ENCODE results near the gene ASB15. TPM values are rescaled to one million over a fixed set of nuclear protein-coding genes. Genes with fewer than 3 reads are reported as not detected.

ASB15 gene
- polyA plus RNA-seq, 1 donor from 2014 or later: not detected

DNA sequence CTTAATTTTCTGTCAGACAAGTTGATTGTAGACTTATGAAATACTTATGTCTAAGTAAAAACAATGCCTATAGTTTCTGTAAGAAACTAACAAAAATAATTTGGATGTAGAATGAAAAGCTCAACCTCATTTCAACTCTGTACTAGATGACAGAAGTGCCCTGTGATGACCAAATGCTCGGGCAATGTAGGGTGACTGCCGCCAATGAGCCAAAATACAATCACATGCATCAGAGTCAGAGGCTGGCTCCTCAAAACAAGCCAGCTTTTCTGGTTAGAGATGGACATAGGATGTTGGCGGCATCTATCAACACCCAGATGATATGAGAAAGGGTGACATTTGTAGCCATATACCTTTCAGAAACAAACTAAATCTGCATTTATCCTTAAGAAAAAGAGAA is 78.0 kb downstream of the ASB15 start:
- no peaks in the 10 kb centered on the region for H4K20me1 ChIP-seq (ENCODE audit: insufficient read depth)
- peaks cover 5% of the 10 kb centered on the region for H3K36me3 ChIP-seq (ENCODE audit: insufficient read depth, low read length)

GRCh38 chr7:123680580-123680979 is 79.0 kb downstream of the ASB15 start:
- Histone ChIP-seq H3K27me3 (ENCODE audit: insufficient read depth, low read depth, low read length) (no peaks in the 10 kb centered on the region), H3K9me2 (ENCODE audit: insufficient read depth, low read length) (no peaks in the 10 kb centered on the region), H3K4me2 (ENCODE audit: low read length) (no peak overlapping the region), H3K79me2 (replicated peaks; ENCODE audit: insufficient read depth, low read length) (no peaks in the 10 kb centered on the region), H4K20me1 (ENCODE audit: insufficient read depth) (no peaks in the 10 kb centered on the region), H3K9me3 (ENCODE audit: low read length) (no peaks in the 10 kb centered on the region), H3K9ac (ENCODE audit: low read length) (no peak overlapping the region), H3K27ac (ENCODE audit: low read length) (no peak overlapping the region), H3K36me3 (ENCODE audit: insufficient read depth, low read length) (peaks cover 5% of the 10 kb centered on the region), H2AFZ (ENCODE audit: low read depth, low read length) (no peak overlapping the region), H3F3A (ENCODE audit: insufficient read depth, low read length, poor library complexity, severe bottlenecking) (no peaks in the 10 kb centered on the region), H3K4me3 (ENCODE audit: low read length) (no peak overlapping the region)
- TF ChIP-seq SMC3 (conservative IDR thresholded peaks at IDR 0.05; ENCODE audit: poor library complexity): no peak
- no peak for TF ChIP-seq POLR2AphosphoS5 (IDR thresholded peaks at IDR 0.05)
- TF ChIP-seq CTCF (IDR thresholded peaks at IDR 0.05; ENCODE audit: poor library complexity, severe bottlenecking): no peak
- no peak for TF ChIP-seq EZH2 (IDR thresholded peaks at IDR 0.05; ENCODE audit: borderline replicate concordance, insufficient read depth, low read length, poor library complexity, severe bottlenecking)
- no peak for TF ChIP-seq TAF1 (IDR thresholded peaks at IDR 0.05; ENCODE audit: low read depth)
- no peak for TF ChIP-seq RAD21 (conservative IDR thresholded peaks at IDR 0.05)
- no peak for TF ChIP-seq REST (IDR thresholded peaks at IDR 0.05; ENCODE audit: borderline replicate concordance)
- TF ChIP-seq EP300 (conservative IDR thresholded peaks at IDR 0.05; ENCODE audit: poor library complexity, severe bottlenecking): no peak
- TF ChIP-seq MXI1 (conservative IDR thresholded peaks at IDR 0.05; ENCODE audit: poor library complexity, severe bottlenecking): no peak

More for the DNA sequence above, 78.0 kb downstream of the ASB15 start:
- Histone ChIP-seq H3K27me3 (ENCODE audit: insufficient read depth, low read depth, low read length) (no peaks in the 10 kb centered on the region), H3K9me2 (ENCODE audit: insufficient read depth, low read length) (no peaks in the 10 kb centered on the region), H3K27ac (ENCODE audit: low read length) (no peak overlapping the region), H3F3A (ENCODE audit: insufficient read depth, low read length, poor library complexity, severe bottlenecking) (no peaks in the 10 kb centered on the region), H3K79me2 (replicated peaks; ENCODE audit: insufficient read depth, low read length) (no peaks in the 10 kb centered on the region), H3K9me3 (ENCODE audit: low read length) (no peaks in the 10 kb centered on the region), H3K4me3 (ENCODE audit: low read length) (no peak overlapping the region), H3K4me2 (ENCODE audit: low read length) (no peak overlapping the region), H3K9ac (ENCODE audit: low read length) (no peak overlapping the region), H2AFZ (ENCODE audit: low read depth, low read length) (no peak overlapping the region)
- TF ChIP-seq REST (IDR thresholded peaks at IDR 0.05; ENCODE audit: borderline replicate concordance) (no peak), EZH2 (IDR thresholded peaks at IDR 0.05; ENCODE audit: borderline replicate concordance, insufficient read depth, low read length, poor library complexity, severe bottlenecking) (no peak)

All from neural cell (in vitro differentiated cells).